DND-41 (cell line): ENCODE results near the gene SUSD4.

Experiments
- ATAC-seq: fragments of 200-7000 bp; cut with Tn5 transposase; 3 replicates; pipeline ENCODE4 v1.9.1; 2021; ENCODE audit warnings: low read depth; ENCODE audit not compliant: insufficient read depth
- DNase-seq: peaks from one replicate; pipeline ENCODE4 v3.0.0-alpha.2; 2020
- H2AFZ ChIP-seq: 2 replicates; pipeline ENCODE4 v1.6.0; 2012; ENCODE audit warnings: low read depth, low read length
- H3K27ac ChIP-seq: 2 replicates; pipeline ENCODE4 v1.5.1; 2012; ENCODE audit warnings: low read length, inconsistent platforms
- H3K27me3 ChIP-seq: fragments of 200-600 bp; sonication (generic); 2 replicates; pipeline ENCODE4 v1.6.0; 2012; ENCODE audit warnings: low read length, mild to moderate bottlenecking, inconsistent platforms; ENCODE audit not compliant: insufficient read depth, poor library complexity
- H3K36me3 ChIP-seq: 2 replicates; pipeline ENCODE4 v1.5.1; 2012; ENCODE audit warnings: low read length, inconsistent platforms; ENCODE audit not compliant: insufficient read depth
- H3K4me1 ChIP-seq: 2 replicates; pipeline ENCODE4 v1.5.1; 2012; ENCODE audit warnings: mild to moderate bottlenecking, low read length; ENCODE audit not compliant: insufficient read depth
- H3K4me2 ChIP-seq: 2 replicates; pipeline ENCODE4 v1.6.0; 2012; ENCODE audit warnings: mild to moderate bottlenecking, moderate library complexity, low read length, inconsistent platforms; ENCODE audit not compliant: insufficient read depth
- H3K4me3 ChIP-seq, 2 experiments: fragments of 200-600 bp in 1 of 2; shearing (Covaris generic) in 1 of 2; 2 replicates each; pipeline ENCODE4 v1.5.1; 2012 to 2016; ENCODE audit warnings: inconsistent platforms in 2 of 2, low read length in 2 of 2, mild to moderate bottlenecking in 2 of 2, low read depth in 1 of 2, moderate library complexity in 1 of 2
- H3K79me2 ChIP-seq: 2 replicates; pipeline ENCODE4 v1.6.0; 2012; ENCODE audit warnings: low read length, inconsistent platforms; ENCODE audit not compliant: insufficient read depth
- H3K9ac ChIP-seq: 2 replicates; pipeline ENCODE4 v1.6.0; 2012; ENCODE audit warnings: low read depth, mild to moderate bottlenecking, inconsistent platforms, low read length, moderate library complexity
- H3K9me3 ChIP-seq: 2 replicates; pipeline ENCODE4 v1.5.1; 2012; ENCODE audit warnings: low read length, moderate library complexity, mild to moderate bottlenecking, inconsistent platforms; ENCODE audit not compliant: insufficient read depth, severe bottlenecking
- H4K20me1 ChIP-seq: 2 replicates; pipeline ENCODE4 v1.6.0; 2012; ENCODE audit warnings: low read length; ENCODE audit not compliant: insufficient read depth
- CTCF ChIP-seq: IDR thresholded peaks from 2 replicates; pipeline ENCODE4 v1.5.1; 2012; ENCODE audit warnings: borderline replicate concordance, low read length, moderate library complexity, mild to moderate bottlenecking; ENCODE audit not compliant: poor library complexity, severe bottlenecking; ENCODE audit errors: extremely low read depth
- EZH2 ChIP-seq: IDR thresholded peaks from 3 replicates; pipeline ENCODE4 v1.6.1; 2012; ENCODE audit warnings: borderline replicate concordance, low read depth, mild to moderate bottlenecking, moderate library complexity, low read length, inconsistent platforms; ENCODE audit not compliant: severe bottlenecking

The SUSD4 gene

GRCh38 chr1:223250632-223251015 is 113.4 kb downstream of the SUSD4 start:
- Histone ChIP-seq H3K9ac (no peak overlapping the region), H4K20me1 (no peaks in the 10 kb centered on the region), H3K27ac (no peak overlapping the region), H3K9me3 (no peaks in the 10 kb centered on the region), H3K4me1 (no peaks in the 10 kb centered on the region), H3K79me2 (no peaks in the 10 kb centered on the region), H3K4me2 (no peak overlapping the region), H3K36me3 (no peaks in the 10 kb centered on the region), H2AFZ (no peak overlapping the region), H3K27me3 (no peaks in the 10 kb centered on the region), H3K4me3 (no peak overlapping the region)
- DNase-seq (no peak), ATAC-seq (no peak)
- TF ChIP-seq CTCF (no peak), EZH2 (no peak)

GRCh38 chr1:223249854-223250631 is 113.9 kb downstream of the SUSD4 start:
- no peak for DNase-seq
- no peak overlapping the region for H3K4me2 ChIP-seq
- no peaks in the 10 kb centered on the region for H3K4me1 ChIP-seq
- no peak for TF ChIP-seq EZH2
- no peak for TF ChIP-seq CTCF
- H3K36me3 ChIP-seq, result no peaks in the 10 kb centered on the region
- no peak overlapping the region for H3K9ac ChIP-seq
- H3K9me3 ChIP-seq, result no peaks in the 10 kb centered on the region
- no peaks in the 10 kb centered on the region for H4K20me1 ChIP-seq
- no peak overlapping the region for H3K4me3 ChIP-seq
- no peaks in the 10 kb centered on the region for H3K27me3 ChIP-seq
- H3K27ac ChIP-seq, result no peak overlapping the region
- H3K79me2 ChIP-seq, result no peaks in the 10 kb centered on the region
- no peak overlapping the region for H2AFZ ChIP-seq
- no peak for ATAC-seq

GRCh38 chr1:223248770-223249140 is 115.2 kb downstream of the SUSD4 start:
- Histone ChIP-seq H3K27me3 (no peaks in the 10 kb centered on the region), H3K4me1 (no peaks in the 10 kb centered on the region), H3K9me3 (no peaks in the 10 kb centered on the region), H3K4me3 (no peak overlapping the region), H3K27ac (no peak overlapping the region), H3K36me3 (no peaks in the 10 kb centered on the region), H4K20me1 (no peaks in the 10 kb centered on the region), H3K4me2 (no peak overlapping the region), H3K79me2 (no peaks in the 10 kb centered on the region), H2AFZ (no peak overlapping the region), H3K9ac (no peak overlapping the region)
- TF ChIP-seq EZH2 (no peak), CTCF (no peak)
- no peak for DNase-seq
- ATAC-seq, result no peak
